NCI-H1105 treated with DMSO at 0.1 percent for 48 hours (cell line): ENCODE measurements around the gene FAM193B.
"Not testable (repeated sequence)": the region's sequence is repeated elsewhere in the genome, so short reads cannot be mapped to it uniquely, and the experiment has no call there.

Experiments
- DNase-seq: peaks from one replicate; lab custom pipeline; 2025; lab: John Stamatoyannopoulos, UW

FAM193B gene

GRCh38 chr5:177537389-177538361 is 16.7 kb downstream of the FAM193B start:
- DNase-seq = no peak

- no peak for DNase-seq
These were observed 18.0 kb downstream of the FAM193B start for GRCh38 chr5:177536386-177536785.

GRCh38 chr5:177535125-177535524 is 19.2 kb downstream of the FAM193B start:
- no peak for DNase-seq

- not testable (repeated sequence) for DNase-seq
These were observed 19.9 kb downstream of the FAM193B start for GRCh38 chr5:177534433-177534832.

GRCh38 chr5:177531209-177531940 is 23.0 kb downstream of the FAM193B start:
- DNase-seq = no peak

- no peak for DNase-seq
These were observed 23.7 kb downstream of the FAM193B start for GRCh38 chr5:177530638-177531037.

- DNase-seq = no peak
These were observed 24.8 kb downstream of the FAM193B start for GRCh38 chr5:177529247-177530203.

- no peak for DNase-seq
These were observed 25.7 kb downstream of the FAM193B start for GRCh38 chr5:177528631-177529030.

- DNase-seq = no peak
These were observed 26.8 kb downstream of the FAM193B start for GRCh38 chr5:177527595-177527994.

- no peak for DNase-seq
These were observed 27.6 kb downstream of the FAM193B start for GRCh38 chr5:177526791-177527190.

- no peak for DNase-seq
These were observed 28.2 kb downstream of the FAM193B start for GRCh38 chr5:177526191-177526590.

- DNase-seq = no peak
These were observed 29.3 kb downstream of the FAM193B start for GRCh38 chr5:177524941-177525655.

- DNase-seq = no peak
These were observed 29.8 kb downstream of the FAM193B start for GRCh38 chr5:177524539-177524900.

GRCh38 chr5:177523711-177524538 is 30.4 kb downstream of the FAM193B start:
- no peak for DNase-seq

GRCh38 chr5:177520916-177521513 is 33.3 kb downstream of the FAM193B start:
- DNase-seq = no peak

- DNase-seq = no peak
These were observed 34.1 kb downstream of the FAM193B start for GRCh38 chr5:177520271-177520670.

- DNase-seq = no peak
These were observed 34.7 kb downstream of the FAM193B start for GRCh38 chr5:177519463-177520235.

- peak; percentile 92 for DNase-seq
These were observed 37.5 kb downstream of the FAM193B start, which contains the start of gene DDX41 for GRCh38 chr5:177516601-177517568. TSS of gene DDX41 (minus strand) at chr5:177516961. CDS start at chr5:177516945, 16 bp downstream.
